Adipose tissue (tissue), 3 donors: Measurements from ENCODE around the gene CALY. TPM values are rescaled to one million over a fixed set of nuclear protein-coding genes. Genes with fewer than 3 reads are reported as not detected.
A peak's percentile ranks its signal among the peaks of the same experiment; 100 is the strongest.
"Not testable (repeated sequence)": the region's sequence is repeated elsewhere in the genome, so short reads cannot be mapped to it uniquely, and the experiment has no call there.

ENCODE experiments used
- H3K27ac ChIP-seq: one replicate; pipeline ENCODE4 v1.5.1; 2013; ENCODE audit warnings: low read depth, low read length
- WGBS, 3 donors: extraction: QIAGEN DNeasy Blood & Tissue Kit; methylation state at CpG; one replicate each; pipeline ENCODE4 v1.1.7; 2013; 5-methylcytosine and 5-hydroxymethylcytosine counted together
- polyA plus RNA-seq, 3 donors: library from polyadenylated mRNA; stranded (reverse); fragments of 200-250 nt; gene quantifications; one replicate each; pipeline ENCODE4 v1.2.3, GENCODE V29; 2013
- donor health status: healthy with polysubstance abuse.
- donor health status: Bipolar disorder and iron deficiency.
- donor health status: healthy.

Gene CALY
- polyA plus RNA-seq, 3 donors = 0.95 TPM; not detected in 2

GRCh38 chr10:133322064-133322709 lies 14.5 kb downstream of the CALY start:
- WGBS, 3 donors = 59 to 74% (median 67%) methylated on average over 9 to 12 of the region's 14 CpGs
- H3K27ac ChIP-seq = not testable (repeated sequence)

- H3K27ac ChIP-seq = not testable (repeated sequence)
- WGBS, 3 donors = 86 to 96% (median 94%) methylated on average over 6 of the region's 6 CpGs
These were observed 15.8 kb downstream of the CALY start for GRCh38 chr10:133320852-133321422.

- WGBS, 3 donors = 6 to 10% (median 8%) methylated on average over 50 to 51 of the region's 51 CpGs
- no peak overlapping the region for H3K27ac ChIP-seq
These were observed 18.1 kb downstream of the CALY start for GRCh38 chr10:133318494-133319127.

- WGBS, 3 donors = 77 to 85% (median 80%) methylated on average over 7 of the region's 7 CpGs
These were observed 20.0 kb downstream of the CALY start for GRCh38 chr10:133316732-133317131.

GRCh38 chr10:133316266-133316665 lies 20.4 kb downstream of the CALY start:
- WGBS, 3 donors = 86 to 91% (median 89%) methylated on average over 8 to 9 of the region's 9 CpGs
- H3K27ac ChIP-seq = no peak overlapping the region

More at GRCh38 chr10:133316732-133317131, 20.0 kb downstream of the CALY start:
- no peak overlapping the region for H3K27ac ChIP-seq

GRCh38 chr10:133315847-133316246 lies 20.8 kb downstream of the CALY start:
- WGBS, 3 donors = 82 to 90% (median 84%) methylated on average over 5 of the region's 5 CpGs
- no peak overlapping the region for H3K27ac ChIP-seq

GRCh38 chr10:133314911-133315310 lies 21.8 kb downstream of the CALY start:
- 76 to 90% (median 77%) methylated on average over 12 of the region's 12 CpGs for WGBS, 3 donors
- H3K27ac ChIP-seq = no peak overlapping the region

GRCh38 chr10:133313192-133313591 lies 23.5 kb downstream of the CALY start:
- no peak overlapping the region for H3K27ac ChIP-seq
- 57 to 73% (median 73%) methylated on average over 4 of the region's 4 CpGs for whole genome bisulfite sequencing, 3 donors

- 93 to 95% (median 94%) methylated on average over 9 of the region's 9 CpGs for WGBS, 3 donors
- H3K27ac ChIP-seq = no peak overlapping the region
These were observed 23.9 kb downstream of the CALY start for GRCh38 chr10:133312769-133313145.

GRCh38 chr10:133312016-133312768 lies 24.5 kb downstream of the CALY start:
- 92 to 94% (median 94%) methylated on average over 23 of the region's 23 CpGs for WGBS, 3 donors
- H3K27ac ChIP-seq = no peak overlapping the region

- 85 to 93% (median 93%) methylated on average over 10 of the region's 10 CpGs for WGBS, 3 donors
These were observed 25.1 kb downstream of the CALY start for GRCh38 chr10:133311570-133311969.

GRCh38 chr10:133310789-133311188 lies 25.9 kb downstream of the CALY start:
- WGBS, 3 donors = 94 to 96% (median 95%) methylated on average over 8 of the region's 8 CpGs
- no peak overlapping the region for H3K27ac ChIP-seq

More at GRCh38 chr10:133311570-133311969, 25.1 kb downstream of the CALY start:
- H3K27ac ChIP-seq = no peak overlapping the region

GRCh38 chr10:133310399-133310755 lies 26.3 kb downstream of the CALY start:
- 95 to 97% (median 96%) methylated on average over 16 of the region's 16 CpGs for WGBS, 3 donors
- no peak overlapping the region for H3K27ac ChIP-seq

- no peak overlapping the region for H3K27ac ChIP-seq
These were observed 26.8 kb downstream of the CALY start for GRCh38 chr10:133309720-133310398.

GRCh38 chr10:133309100-133309719 lies 27.5 kb downstream of the CALY start:
- 16 to 29% (median 26%) methylated on average over 43 to 46 of the region's 46 CpGs for WGBS, 3 donors
- H3K27ac ChIP-seq = peak overlapping the region; percentile 73

More at GRCh38 chr10:133309720-133310398, 26.8 kb downstream of the CALY start:
- 71 to 89% (median 82%) methylated on average over 33 of the region's 33 CpGs for WGBS, 3 donors

- 0% methylated on average over 53 to 89 of the region's 89 CpGs for WGBS, 3 donors
- peak within 1 kb of the TSS; percentile 73 for H3K27ac ChIP-seq
These were observed 28.1 kb downstream of the CALY start, which contains the start of the genes TUBGCP2 and ZNF511 for GRCh38 chr10:133308421-133309099. TUBGCP2 (minus strand) TSS chr10:133308872; CDS start chr10:133302941, 5,931 bp downstream. ZNF511 (plus strand) TSS chr10:133308914; CDS start chr10:133308944, 30 bp downstream.

- 1 to 5% (median 4%) methylated on average over 25 of the region's 25 CpGs for WGBS, 3 donors
- no peak overlapping the region for H3K27ac ChIP-seq
These were observed 28.8 kb downstream of the CALY start for GRCh38 chr10:133307776-133308420.
